GM19438 (cell line): ENCODE results near the gene RUVBL1.
A peak's percentile ranks its signal among the peaks of the same experiment; 100 is the strongest.

Experiments
- ATAC-seq: cut with Tn5 transposase; IDR thresholded peaks from one replicate; pipeline ENCODE4 v1.9.1; 2021; ENCODE audit warnings: low read depth; ENCODE audit not compliant: unreplicated experiment

RUVBL1 gene

DNA sequence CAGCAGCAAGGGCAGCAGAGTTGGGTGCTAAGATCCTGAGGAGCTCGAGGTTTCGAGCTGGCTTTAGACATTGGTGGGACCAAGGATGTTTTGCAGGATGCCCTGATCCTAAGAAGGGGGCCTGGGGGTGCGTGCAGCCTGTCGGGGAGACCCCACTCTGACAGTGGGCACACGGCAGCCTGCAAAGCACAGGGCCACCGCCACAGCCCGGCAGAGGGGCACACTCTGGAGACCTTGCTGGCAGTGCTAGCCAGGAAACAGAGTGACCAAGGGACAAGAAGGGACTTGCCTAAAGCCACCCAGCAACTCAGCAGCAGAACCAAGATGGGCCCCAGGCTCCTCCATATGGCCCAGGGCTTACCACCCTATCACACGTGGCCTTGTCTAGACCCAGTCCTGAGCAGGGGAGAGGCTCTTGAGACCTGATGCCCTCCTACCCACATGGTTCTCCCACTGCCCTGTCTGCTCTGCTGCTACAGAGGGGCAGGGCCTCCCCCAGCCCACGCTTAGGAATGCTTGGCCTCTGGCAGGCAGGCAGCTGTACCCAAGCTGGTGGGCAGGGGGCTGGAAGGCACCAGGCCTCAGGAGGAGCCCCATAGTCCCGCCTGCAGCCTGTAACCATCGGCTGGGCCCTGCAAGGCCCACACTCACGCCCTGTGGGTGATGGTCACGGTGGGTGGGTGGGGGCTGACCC, 52.6 kb downstream of the RUVBL1 start:
- no peak for ATAC-seq

DNA sequence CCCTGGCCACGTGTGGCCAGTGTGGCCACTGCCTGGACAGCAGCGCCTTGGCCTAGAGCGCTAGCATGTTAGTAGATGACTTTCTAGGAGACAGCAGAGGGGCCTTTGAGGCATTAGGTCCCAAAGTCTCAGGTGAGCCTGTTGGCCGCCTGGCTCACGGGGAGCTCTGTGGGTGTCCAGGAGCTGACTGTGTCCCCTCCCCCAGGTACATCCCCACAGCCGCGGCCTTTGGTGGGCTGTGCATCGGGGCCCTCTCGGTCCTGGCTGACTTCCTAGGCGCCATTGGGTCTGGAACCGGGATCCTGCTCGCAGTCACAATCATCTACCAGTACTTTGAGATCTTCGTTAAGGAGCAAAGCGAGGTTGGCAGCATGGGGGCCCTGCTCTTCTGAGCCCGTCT, 54.3 kb downstream of the RUVBL1 start:
- no peak for ATAC-seq

DNA sequence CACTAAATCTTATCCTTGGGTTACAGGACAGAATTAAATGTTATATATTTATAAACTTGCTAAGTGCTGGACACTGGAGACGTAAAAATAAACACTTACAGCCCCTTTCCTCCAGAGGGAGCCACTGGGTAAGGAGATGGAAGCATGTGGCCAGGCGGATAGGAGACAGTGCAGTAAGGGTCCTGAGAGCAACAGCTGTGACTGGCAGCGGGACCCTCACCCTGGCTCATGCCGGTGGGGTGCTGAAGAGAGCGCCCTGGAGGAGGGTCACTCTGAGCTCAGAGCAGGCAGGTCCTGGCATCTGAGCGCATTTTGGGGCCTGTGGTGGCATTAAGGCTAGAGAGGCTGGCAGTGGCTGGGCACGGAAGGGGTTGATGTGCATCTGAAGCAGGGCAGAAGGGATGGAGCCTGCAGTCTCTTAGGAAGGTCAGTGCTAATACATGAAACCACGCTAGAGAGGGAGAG, 55.4 kb downstream of the RUVBL1 start:
- no peak for ATAC-seq

DNA sequence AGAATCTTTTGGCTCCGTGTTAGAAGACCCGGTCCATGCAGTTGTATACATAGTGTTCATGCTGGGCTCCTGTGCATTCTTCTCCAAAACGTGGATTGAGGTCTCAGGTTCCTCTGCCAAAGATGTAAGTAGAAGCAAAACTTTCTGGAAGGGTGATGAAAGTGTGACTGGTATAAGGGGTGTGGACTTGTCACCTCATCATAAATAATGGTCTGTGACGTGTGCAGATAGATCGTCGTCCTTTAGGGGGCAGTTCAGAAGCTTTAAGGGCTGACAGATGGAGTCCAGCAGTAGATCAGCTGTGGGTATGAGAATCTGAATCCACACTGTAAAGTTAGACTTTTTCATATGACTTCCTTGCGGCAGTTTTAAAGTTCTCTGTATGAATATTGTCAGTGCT, 56.1 kb downstream of the RUVBL1 start:
- no peak for ATAC-seq

DNA sequence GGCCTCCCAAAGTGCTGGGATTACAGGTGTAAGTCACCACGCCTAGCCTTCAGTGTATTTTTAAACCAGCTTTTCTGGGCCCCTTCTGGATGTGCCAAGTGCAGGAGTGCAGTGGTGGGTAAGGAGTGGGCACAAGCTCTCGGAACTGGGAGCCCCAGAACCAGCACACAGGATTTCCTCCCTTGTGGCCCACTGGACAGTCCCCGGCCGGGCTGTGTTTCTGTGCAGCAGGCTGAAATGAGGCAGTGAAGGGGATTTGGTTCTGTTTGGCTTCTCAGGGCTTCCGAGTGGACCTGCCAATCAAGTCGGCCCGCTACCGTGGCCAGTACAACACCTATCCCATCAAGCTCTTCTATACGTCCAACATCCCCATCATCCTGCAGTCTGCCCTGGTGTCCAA, 56.9 kb downstream of the RUVBL1 start:
- no peak for ATAC-seq

DNA sequence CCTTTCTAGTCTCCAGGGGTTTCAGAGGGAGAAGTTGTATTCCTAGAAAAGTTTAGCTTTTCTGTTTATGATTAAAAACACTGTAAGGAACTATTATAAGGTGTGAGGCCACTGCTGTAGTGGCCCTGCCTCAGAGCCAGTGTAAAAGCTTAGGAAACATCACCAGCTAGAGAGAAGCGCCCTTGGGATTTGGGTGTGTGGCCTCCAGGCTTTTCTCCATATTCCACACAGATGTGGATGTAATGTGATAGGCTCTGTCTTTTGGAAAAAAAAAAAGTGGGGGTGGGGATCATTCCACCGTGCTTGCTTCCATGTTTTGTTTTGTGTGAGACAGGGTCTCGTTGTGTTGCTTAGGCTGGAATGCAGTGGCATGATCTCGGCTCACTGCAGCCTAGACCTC, 57.5 kb downstream of the RUVBL1 start:
- no peak for ATAC-seq

DNA sequence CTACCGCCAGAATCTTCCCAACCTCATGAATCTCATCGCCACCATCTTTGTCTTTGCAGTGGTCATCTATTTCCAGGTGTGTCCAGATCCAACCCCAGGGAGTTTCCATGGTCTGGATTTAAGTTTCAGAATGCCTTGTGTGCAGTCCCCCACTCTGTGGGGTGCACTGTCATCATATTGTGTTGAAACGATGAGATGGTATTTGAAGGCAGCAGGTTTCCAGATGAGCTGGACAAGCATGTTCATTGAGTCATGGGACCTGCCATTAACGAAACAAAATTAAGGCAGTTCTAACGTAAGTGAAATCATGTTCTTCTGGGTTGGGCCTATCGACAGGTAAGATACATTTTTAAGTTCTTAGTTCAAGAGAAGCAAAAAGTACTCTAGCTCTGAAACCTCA, 58.6 kb downstream of the RUVBL1 start:
- no peak for ATAC-seq

DNA sequence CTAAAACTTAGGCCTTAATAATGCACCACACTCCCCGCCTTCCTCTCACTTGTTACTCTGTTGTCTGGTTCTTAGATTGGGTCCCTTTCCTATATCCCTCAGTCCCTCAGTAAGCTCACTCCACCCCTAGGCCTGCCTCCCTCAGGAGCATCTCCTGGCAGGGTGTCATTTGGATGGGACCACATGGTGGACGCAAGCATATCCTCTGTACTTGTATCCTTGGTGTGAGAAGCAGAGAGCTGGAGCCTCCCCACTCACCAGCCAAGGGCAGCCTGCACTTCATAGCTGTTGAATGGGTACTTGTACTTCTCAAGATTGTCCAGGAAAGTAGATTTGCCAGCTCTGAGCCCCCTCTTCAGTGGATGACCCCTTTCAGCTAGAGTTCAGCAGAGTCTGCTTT, 59.7 kb downstream of the RUVBL1 start:
- no peak for ATAC-seq

DNA sequence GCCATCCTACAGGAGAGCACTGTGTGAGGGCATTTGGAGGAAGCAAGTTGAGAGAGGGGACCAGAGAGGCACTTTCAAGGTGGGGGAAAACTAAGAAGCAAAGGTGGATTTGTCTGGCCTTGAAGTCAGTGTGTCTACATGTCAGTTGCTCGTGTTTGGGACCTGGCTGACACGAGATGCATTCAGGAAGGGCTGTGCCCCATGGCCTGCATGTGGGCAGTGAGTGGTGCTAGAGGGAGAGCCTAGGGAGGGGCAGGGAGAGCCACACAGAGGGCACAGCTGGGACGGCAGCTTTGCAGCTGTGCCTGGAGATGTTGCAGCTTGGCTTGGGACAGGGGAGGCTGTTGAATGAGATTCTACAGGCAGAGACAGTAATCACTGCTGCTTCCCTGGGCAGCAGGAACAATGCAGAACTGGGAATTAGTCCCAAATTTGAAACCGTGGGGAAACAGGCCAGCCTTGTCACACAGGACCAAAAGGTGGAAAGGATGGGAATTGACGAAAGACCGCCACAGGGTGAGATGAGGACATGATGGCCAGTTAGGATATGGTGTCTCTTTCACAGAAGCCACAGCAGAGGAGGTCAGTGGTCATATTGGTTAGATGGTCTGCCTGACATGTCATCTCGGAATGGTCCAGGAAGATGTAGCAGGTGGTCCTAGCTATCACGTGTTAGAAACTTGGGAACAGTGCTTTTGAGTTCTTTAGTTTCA, 61.4 kb downstream of the RUVBL1 start:
- no peak for ATAC-seq

DNA sequence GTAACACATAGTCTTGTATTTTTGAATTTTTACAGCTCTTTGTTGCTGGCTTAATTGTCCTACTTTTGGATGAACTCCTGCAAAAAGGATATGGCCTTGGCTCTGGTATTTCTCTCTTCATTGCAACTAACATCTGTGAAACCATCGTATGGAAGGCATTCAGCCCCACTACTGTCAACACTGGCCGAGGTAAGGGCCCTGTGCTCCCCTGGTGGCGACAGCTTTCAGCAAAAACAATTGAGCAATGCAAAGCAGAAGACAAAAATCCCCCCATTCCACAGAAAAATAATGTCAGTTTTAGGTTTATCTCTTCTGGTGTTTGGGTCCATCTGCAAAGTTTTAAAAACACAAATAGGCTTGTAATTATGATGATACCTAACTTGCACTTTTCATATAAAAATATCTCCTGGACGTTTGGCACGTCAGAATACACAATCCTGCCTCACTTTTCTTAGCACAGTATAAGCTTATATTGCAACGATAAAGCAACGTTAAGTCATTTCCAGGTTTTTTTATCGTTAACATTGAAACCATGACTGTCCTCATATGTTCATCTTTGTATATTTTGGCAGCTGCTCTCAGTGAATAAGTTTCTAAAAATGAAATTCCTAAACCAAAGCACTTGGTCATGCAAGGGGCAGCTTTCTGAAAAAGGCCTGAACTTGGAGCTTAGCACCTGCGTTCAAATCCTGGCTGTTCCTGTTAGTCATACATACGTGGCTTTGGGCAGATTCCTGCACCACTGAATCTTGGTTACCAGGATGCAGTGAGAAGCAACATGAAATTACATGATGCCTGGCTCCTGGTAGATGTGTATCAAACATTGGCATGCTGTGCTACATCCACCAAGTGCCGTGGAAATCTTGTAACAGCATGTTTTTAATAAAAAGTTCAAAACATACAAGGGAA, 62.9 kb downstream of the RUVBL1 start:
- no peak for ATAC-seq

DNA sequence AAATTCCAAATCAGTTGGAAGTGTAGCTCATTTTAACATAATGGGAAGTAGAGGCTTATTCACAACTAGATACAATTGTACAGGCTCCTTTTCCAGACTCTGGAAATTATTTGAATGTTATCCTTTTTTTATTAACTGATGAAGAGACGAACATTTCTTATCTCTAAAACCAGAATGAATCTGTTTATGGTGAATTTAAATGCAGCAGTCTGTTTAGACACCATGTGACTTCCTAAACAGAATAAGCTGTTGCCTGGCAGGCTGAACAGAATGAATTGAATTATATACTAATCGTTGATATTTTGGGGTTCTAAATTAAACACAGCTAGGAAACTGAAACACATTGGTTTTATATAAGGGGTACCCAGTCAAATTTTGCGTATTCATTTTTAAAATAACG, 67.4 kb downstream of the RUVBL1 start:
- ATAC-seq = no peak

DNA sequence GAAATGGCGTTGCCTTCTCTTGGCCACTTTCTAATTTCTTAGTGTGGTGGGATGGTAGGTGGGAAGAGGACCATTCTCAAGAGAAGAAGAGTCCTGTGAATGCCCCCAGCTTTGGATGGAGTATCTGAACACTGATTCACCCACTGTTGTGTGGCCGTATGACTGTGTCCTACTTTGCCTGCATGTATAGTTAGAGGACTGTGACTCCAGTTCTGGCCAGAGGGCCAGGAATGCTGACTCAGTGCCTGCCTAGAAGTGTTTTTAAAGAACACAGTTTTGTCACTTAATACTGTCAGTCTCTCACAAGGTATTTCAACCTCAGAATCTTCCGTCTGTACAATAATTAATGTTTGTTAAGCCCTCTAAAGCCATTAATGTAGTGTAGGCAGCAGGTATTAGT, 69.2 kb downstream of the RUVBL1 start:
- ATAC-seq = no peak

DNA sequence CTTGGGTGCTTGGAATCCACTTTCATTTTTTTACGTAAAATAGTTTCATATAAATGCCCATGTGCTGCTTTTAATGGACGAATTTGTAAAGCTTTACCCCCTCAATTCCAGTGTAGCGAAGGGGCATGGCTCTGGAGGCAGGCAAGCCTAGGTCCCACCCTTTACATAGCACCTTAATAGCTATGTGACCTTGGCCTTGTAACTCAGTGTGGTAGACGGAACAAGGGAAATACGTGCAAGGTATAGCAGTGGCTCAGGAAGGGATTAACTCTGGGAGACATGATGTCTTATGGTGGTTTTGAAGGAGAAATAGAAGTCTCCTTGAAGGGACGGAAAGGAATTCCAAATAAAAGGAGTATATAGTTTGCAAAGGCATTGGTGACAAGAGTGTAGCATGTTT, 70.0 kb downstream of the RUVBL1 start:
- ATAC-seq = no peak

DNA sequence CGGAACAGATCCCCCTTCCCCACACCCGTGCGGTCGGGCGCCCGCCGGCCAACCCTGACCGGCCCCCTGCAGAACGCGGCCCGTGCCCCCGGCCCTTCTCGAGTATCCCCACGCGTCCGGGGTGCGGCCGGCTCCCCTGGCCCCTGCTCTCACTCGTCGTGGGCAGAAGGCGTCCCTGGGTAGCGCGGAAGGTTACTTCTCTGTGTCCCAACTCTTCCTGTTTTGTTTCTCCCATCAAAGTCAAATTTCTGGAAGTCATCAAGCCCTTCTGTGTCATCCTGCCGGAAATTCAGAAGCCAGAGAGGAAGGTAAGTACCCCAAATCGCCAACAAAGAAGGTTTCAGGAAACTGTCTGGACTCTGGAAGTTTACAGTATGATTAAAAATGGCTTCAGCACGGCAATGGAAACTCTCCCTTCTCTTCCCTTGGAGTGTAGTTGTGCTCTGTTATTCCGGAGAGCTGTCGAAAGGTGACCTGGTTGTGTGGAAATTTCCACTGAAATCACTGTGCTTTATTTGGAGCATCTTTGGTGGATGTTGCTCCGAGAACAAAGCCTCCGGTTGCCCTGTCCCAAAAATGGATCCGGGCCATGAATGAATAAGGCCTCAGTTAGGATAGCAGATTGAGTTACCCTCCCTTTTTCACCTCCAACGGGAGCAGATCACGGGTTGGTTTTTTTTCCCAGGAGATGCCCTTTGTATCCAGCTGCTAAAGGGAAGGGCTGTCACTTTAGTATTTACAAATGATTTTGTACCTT, 70.8 kb downstream of the RUVBL1 start:
- ATAC-seq = peak; percentile 18

DNA sequence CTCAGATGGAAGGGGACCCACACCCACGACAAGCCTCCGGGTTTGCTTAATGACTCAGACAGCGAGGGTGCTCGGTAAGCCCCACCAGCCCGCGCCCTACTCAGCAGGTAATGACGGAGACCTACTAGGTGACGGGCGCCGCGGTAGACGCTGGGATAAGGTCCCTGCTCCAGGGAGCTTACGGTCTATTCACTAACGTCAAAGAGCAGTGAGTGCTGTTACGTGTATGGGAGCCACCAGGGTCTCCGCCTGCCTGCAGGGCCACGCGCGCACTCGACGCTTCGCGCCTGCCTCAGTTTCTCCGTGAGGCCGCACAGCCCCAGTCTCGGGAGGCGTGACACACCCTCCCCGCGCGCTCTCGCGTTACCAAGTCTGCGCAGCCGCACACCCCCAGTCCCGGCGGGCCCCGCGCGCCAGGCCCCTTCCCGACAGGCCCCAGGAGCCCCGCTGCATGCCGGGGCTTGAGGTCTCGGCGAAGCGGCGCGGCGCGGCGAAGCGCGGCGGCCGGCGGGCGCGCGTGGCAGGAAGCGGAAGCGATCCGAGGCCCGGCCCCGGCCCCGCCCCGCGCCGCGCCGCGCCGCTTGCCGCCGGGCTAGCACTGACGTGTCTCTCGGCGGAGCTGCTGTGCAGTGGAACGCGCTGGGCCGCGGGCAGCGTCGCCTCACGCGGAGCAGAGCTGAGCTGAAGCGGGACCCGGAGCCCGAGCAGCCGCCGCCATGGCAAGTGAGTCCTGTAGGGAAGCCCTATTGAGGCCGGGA, 71.6 kb downstream of the RUVBL1 start, which contains the start of gene SEC61A1:
TSS of gene SEC61A1 (plus strand) at position 601 of the 758 bp plus-strand sequence. CDS start at position 717, 116 bp downstream.
- peak; percentile 93 for ATAC-seq

DNA sequence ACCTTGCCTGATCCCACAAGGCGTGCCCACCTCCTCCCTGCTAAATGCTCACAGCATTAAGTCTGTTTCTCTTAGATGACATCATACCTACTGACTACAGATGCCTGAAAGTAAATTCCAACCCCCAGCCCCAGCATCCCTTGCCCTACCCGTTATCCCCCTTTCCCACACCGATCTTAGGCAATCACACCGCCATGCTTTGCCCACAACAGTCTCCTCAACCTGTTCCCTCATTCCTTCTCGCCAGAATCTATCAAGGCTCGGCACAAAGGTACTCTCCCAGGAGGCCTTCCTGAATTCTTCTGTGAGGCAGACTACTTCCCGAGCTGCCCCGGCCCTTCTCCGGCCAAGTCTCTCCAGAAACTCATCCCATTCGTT, 72.2 kb downstream of the RUVBL1 start:
- peak; percentile 16 for ATAC-seq

DNA sequence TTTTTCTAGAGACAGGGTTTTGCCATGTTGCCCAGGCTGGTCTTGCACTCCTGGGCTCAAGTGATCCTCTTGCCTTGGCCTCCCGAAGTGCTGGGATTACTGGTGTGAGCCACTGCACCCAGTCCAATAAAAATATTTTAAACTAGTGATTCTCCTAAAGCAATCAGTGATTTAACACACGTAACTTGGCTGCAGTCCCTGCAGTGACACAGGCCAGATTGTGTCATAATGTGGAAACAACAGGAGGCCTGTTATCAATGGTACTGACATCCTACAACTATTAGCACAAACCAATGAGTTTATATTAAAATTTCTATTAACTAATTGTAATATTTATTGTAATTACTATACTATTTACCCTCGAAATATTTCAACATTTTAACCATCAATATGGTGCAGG, 73.0 kb downstream of the RUVBL1 start:
- no peak for ATAC-seq

DNA sequence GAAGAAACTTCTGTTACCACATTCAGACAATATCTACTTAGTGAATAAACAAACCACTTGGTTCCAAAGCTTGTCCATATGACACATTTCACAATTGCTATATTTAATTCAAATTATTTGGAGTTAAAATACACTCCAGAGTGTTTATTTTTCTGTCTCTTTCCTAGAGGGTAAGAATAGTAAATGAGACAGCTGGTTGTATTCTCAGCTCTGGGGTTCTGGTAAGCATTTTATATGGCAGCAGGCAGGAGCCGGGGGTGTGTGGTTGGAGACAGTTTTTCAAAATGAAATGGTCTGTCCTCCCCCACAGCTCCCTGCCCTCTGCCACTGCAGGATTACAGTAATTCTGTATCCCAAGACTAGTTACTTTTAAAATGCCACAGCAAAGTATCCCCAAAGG, 82.3 kb downstream of the RUVBL1 start:
- ATAC-seq = no peak

DNA sequence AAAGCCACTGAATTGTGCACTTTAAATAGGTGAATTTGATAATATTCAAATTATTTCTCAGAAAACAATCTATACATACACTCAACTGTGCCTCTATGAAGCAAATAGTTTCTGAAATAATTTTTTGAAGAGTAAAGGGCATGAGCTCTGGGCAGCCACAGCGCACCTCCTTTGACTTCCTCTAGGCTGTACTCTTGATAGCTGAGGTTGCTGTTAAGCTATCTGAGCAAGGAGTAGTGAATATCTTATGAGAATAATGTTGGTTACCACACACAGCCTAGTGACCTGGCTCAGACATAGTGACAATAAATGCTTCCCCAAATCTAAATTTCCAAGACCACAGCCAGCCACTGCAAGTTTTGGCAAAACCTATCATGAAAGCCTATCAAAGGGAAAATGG, 83.0 kb downstream of the RUVBL1 start:
- ATAC-seq = no peak

DNA sequence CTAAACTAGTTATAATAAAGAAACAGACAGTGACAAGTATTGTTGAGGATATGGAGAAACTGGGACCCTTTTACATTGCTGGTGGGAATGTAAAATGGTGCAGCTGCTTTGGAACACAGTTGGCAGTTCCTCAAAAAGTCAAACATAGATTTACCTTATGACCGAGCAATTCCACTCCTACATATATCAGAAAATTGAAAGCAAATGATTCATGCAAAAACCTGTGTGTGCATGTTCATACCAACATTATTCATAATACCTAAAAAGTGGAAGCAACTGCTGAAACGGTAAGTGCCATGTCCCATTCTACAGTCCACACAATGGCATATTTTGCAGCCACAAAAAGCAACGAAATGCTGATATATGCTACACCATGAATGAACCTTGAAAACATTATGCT, 83.6 kb downstream of the RUVBL1 start:
- ATAC-seq = no peak
